HK-2 (cell line): Measurements from ENCODE around the gene GRAMD1B.
"Not testable (repeated sequence)": the region's sequence is repeated elsewhere in the genome, so short reads cannot be mapped to it uniquely, and the experiment has no call there.

Experiments used
- DNase-seq: peaks from one replicate; pipeline ENCODE4 v3.0.0-alpha.2; 2018; ENCODE audit not compliant: unreplicated experiment

The GRAMD1B gene

DNA sequence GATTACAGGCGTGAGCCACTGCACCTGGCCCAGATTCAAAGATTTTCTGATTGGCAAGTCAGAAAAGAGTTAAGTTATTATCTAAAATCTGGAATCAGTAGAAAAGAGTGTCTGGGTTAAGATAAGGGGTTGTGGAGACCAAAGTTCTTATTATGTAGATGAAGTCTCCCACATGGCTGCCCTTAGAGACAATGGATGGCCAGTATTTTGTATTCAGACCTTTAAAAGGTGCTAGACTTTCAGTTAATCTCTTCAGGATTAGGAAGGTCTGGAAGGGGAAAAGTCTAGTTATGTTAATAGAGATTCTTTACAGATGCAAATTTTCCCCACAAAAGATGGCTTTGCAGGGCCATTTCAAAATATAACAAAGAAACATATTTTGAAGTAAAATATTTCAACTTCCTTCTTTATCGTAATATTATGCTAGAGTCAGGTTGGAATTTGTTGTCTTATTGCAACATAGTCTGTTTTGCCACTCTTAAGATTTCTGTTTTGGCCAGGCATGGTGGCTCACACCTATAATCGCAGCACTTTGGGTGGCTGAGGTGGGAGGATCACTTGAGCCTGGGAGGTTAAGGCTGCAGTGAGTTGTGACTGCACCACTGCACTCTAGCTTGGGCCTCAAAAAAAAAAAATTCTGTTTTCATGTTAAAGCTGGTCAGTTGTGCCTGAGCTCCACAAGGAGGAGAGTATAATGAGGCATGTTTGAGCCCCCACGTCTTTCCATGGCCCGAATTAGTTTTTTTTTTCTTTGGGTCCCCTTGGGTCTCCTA lies 14.0 kb downstream of the GRAMD1B start:
- DNase-seq, result no peak

- no peak for DNase-seq
Measured at GRCh38 chr11:123448823-123449222, 18.8 kb downstream of the GRAMD1B start.

GRCh38 chr11:123449436-123449835 lies 19.4 kb downstream of the GRAMD1B start:
- no peak for DNase-seq

GRCh38 chr11:123450623-123451022 lies 20.6 kb downstream of the GRAMD1B start:
- no peak for DNase-seq

DNA sequence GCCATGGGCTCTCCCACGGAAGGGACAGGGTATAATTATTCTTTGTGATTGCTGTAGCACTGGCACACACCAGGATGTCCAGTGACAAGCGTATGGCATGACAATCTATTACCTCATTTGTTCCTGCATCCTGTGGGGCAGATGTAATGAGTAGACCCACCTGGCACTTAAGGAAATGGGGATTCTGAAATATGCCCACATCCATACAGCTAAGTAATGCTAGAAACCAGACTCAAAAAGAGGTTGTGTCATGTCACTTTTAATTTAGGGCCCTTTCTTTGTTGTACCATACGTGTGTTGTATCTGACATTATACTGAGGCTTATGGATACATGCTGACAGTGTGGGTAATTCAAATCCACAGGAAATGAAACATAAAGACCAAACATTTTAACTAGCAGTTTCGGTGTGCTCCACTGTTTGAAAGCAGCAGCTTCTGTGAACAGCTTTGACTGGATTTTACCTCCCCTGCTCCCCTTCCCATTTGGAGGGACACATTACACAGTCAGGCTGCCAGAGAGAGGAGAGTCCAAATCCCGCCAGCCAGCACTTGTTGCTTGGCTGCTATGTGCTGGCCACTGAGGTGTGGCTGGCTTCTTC lies 21.2 kb downstream of the GRAMD1B start:
- DNase-seq, result no peak

GRCh38 chr11:123452794-123453193 lies 22.7 kb downstream of the GRAMD1B start:
- no peak for DNase-seq

DNA sequence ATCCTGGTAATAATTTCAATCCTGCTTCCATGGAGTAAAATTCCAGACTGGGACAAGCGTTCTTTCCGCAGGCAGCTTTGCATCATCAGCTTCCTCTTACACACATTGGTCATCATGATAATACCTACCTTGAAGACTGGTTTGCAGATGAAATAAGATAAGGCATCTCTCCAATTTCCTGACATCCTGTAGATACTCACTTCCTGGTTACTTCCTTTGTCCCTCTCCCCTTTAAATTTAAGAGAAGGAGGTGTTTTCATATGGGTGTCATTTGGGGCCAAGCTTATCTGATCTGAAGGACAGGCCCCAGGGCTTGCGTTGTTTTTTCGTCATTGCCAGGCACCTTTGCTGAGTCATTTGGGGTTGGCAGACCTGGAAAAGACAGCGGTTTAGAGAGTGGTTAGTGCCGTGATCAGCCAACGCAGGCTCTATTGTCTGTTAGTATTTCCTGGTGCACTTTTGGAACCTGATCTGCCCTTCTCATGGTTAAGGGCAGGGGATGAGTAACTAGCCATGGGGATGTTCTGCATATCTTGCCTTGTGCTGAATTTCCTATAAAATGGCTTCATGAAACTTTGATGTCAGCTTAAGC lies 24.1 kb downstream of the GRAMD1B start:
- no peak for DNase-seq

DNA sequence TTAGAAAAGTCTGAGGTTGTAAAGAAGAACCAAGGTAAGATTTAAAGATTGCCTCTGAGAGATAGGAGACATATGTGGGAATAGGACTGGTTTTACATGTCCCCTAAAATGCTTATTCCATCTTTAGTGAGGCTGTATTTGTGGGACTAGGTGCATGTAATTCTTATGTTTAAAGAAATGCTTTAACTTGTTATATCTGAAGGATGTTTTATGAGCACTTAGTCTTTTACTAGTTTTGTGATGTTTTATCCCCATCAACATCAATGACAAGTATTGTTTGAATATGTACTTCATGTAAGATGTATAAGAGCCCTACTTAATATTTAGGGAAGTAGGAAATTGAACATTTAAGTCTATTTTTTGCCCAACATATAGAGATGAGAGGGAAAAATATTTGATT lies 24.7 kb downstream of the GRAMD1B start:
- DNase-seq, result no peak

DNA sequence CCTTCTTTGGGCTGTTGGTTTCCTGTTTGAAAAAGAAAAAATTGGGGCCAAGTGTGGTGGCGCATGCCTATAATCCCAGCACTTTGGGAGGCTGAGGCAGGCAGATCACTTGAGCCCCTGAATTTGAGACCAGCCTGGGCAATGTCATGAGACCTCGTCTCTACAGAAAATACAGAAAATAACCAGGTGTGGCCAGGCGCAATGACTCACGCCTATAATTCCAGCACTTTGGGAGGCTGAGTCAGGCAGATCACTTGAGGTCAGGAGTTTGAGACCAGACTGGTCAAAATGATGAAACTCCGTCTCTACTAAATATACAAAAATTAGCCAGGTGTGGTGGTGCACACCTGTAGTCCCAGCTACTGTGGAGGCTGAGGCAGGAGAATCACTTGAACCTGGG lies 26.4 kb downstream of the GRAMD1B start:
- not testable (repeated sequence) for DNase-seq

DNA sequence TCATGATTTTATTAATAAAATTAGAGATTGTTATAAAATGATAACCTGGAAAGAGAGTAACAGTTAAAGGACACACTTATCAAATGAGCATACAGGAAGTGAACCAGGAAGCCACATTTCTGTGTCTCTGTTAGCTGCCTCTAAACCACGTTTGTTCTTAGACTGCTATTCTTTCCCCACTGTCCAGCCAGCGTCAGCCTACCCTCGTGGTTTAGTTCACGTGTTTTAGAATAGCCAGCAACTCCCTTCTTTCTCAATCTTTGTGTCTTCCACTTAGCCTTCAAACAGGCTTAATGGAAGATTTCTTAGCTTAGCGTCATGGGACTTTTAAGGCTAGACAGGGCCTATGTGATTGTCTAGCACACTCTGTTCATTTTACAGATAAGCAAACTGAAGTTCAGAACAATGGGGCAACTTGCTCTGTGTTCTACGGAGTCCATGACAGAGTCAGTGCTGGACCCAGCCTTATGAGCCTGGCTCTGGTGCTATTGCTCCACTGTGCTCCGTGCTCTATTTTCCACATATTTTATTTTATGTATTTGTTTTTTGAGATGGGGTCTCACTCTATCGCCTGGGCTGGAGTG lies 27.2 kb downstream of the GRAMD1B start:
- no peak for DNase-seq

GRCh38 chr11:123458501-123458900 lies 28.4 kb downstream of the GRAMD1B start:
- DNase-seq, result no peak

DNA sequence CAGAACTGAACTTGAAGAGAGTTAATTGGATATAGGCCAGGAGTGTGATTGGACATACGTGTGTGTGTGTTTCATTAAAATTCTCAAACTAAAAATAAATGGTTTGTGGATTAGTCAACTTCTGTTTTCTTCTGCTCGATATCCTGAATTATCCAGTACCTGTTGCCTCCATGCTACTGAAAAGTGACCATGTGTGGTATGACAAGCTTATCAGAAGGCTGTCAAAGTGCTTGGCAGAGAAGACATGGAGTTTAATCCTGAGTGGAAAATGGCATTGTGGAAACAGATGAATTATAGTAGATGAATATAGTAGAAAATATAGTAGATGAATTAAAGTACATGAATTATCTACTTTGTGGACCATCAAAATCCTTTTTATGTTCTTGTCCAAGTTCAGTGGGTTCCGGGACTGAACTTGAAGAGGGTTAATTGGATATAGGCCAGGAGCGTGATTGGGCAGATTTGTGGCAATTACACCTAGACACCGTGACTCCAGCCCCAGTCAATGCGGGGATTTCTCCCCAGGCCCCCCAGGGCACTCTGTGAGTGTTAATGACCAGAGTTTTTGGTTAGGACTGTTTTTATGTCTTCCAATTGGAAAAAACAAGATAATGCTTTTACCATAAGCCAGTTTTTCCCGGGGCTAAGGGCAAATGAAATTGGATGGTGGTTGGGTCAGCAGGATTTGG lies 30.1 kb downstream of the GRAMD1B start:
- DNase-seq, result no peak

GRCh38 chr11:123461164-123461563 lies 31.1 kb downstream of the GRAMD1B start:
- DNase-seq, result no peak

GRCh38 chr11:123465667-123466066 lies 35.6 kb downstream of the GRAMD1B start:
- not testable (repeated sequence) for DNase-seq

- DNase-seq, result not testable (repeated sequence)
Measured at GRCh38 chr11:123466172-123466571, 36.1 kb downstream of the GRAMD1B start.

DNA sequence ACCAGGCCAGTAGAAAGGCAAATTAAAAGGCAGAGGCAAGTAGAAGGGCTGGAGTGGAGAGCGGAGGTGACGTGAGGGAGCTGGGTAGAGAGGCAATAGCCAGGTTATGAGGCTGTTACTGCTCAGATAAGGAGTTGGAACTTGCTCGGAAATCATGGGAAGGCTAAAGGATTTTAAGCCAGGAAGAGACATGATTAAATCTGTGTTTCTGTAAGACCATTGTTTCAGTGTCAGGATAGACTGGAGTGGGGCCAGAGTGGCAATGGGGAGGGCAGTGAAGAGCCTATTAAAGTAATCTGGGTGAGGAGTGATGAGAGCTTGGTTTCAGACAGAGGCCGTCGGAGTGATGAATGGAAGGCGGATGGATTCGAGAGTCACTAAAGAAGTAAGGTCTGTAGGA lies 39.0 kb downstream of the GRAMD1B start:
- no peak for DNase-seq

GRCh38 chr11:123469586-123469985 lies 39.5 kb downstream of the GRAMD1B start:
- no peak for DNase-seq

DNA sequence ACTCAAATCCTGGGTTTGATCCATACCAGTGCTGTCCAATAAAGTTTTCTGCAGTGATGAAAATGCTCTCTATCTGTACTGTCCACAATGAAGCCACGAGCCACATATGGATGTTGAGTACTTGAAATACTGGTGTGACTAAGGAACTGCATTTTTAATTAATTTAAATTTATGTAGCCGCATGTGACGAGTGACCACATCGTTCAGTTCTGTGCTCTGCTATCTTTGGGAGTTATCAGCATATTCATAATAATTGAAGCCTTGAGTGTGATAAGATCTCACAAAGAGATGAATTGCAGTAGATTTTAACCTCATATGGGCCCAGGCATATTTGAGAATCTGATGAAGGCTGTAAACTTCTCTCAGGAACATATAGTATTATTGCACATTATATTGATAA lies 40.8 kb downstream of the GRAMD1B start:
- no peak for DNase-seq

DNA sequence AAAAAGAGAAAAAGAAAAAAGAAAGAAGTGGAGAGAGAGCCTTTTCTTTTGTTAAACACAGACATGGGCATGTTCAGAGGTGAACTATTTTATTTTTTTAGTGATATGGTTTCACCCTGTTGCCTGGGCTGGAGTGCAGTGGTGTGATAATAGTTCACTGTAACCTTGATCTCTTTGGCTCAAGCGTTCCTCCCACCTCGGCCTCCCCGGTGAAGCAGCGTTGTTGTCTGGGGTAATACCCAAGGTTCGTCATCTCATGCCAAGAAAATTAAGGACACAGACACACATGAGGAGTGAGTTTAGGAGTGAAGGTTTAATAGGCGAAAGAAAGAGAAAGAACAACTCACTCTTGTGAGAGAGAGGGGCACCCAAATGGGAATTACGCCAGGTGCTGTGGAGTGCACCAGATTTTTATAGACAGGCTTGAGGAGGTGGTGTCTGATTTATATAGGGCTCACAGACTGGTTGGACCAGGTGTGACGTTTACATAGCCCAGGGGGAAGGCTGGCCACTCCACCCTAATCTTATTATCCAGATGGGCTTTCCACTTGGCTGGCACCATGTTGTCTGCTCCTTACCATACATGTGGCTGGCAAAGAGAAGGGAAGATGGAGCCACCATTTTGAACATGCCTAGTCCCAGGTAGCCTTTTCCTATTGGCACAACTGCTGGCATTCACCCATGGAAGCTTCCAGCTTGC lies 42.3 kb downstream of the GRAMD1B start:
- DNase-seq, result no peak

GRCh38 chr11:123473941-123474677 lies 44.0 kb downstream of the GRAMD1B start:
- DNase-seq, result no peak

DNA sequence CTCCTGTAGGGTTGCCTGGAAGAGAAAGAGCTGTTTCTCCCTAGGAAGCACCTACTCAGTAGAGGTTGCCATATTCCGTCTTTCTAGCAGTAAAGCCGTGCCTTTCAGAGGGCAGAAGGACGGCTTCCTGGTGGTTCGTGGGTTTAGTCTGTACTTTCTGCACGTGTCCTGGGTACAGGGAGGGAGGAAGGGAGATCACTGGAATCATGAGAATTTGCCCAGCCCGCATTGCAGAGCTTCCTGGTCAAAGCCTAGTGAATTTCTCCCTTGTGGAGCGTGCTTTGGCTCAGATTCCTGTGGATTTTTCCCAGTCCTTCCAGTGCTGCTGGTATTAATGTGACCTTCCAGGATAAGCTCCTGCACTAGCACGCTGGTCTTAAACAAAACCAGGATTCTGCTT lies 44.9 kb downstream of the GRAMD1B start:
- DNase-seq, result no peak
